Uterus (tissue), 2 donors: ENCODE results near the gene RBP5.

Source experiments
- CTCF ChIP-seq, 4 experiments: fragments of 200-600 bp in 2 of 4; fragments of 450-650 bp in 2 of 4; sonication (generic) in 2 of 4; IDR thresholded peaks; one replicate each; pipeline ENCODE4 v1.5.1; 2016 to 2019; ENCODE audit warnings: antibody characterized with exemption in 4 of 4, mild to moderate bottlenecking in 2 of 4, moderate library complexity in 1 of 4
- POLR2A ChIP-seq, 2 donors: fragments of 450-650 bp; IDR thresholded peaks; one replicate each; pipeline ENCODE4 v1.6.1; 2016; ENCODE audit warnings: antibody characterized with exemption in 2 of 2, mild to moderate bottlenecking in 1 of 2, moderate library complexity in 1 of 2

- TF ChIP-seq POLR2A (IDR thresholded peaks at IDR 0.05) (no peak), CTCF (IDR thresholded peaks at IDR 0.05) (no peak)
Measured at GRCh38 chr12:7099290-7099996, 29.2 kb downstream of the RBP5 start.
